HG03097 (cell line): ENCODE measurements around the gene MAP3K13.
"Not testable (repeated sequence)": the region's sequence is repeated elsewhere in the genome, so short reads cannot be mapped to it uniquely, and the experiment has no call there.

Experiments
- ATAC-seq: cut with Tn5 transposase; IDR thresholded peaks from one replicate; pipeline ENCODE4 v1.9.1; 2021; ENCODE audit not compliant: unreplicated experiment, low FRiP score

Gene MAP3K13

DNA sequence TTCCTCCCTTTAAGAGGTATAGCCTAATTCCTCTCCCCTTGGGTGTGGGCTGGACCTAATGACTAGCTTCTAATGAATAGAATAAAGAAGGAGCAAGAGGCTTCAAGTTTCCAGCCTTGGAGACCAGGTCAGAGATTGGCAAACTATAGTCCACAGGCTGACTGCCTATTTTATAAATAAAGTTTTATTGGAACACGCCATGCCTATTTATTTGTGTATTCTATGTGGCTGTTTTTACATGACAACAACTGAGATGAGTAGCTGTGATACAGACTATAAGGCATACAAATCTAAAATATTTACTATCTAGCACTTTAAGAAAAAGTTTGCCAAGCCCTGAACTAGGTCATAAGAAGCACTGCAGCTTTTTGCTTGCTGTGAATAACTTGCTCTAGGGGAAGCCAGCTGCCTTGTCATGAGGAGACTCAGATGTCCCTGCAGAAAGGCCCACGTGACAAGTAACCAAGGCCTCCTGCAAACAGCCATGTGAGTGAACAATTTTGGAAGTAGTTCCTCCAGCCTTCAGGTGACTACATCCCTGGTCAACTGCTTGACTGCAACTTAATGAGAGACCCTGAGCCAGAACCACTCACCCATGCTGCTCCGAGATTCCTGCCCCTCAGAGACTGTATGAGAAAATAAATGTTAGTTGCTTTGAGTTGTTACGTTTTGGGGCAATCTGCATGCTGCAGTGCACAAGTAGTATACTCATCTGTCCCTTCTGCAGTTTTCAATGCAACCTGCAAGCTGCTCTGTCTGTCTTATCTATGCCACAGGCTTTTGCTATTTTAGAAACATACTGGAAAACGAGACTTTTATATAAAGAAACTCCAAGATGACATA is 21.1 kb upstream of the MAP3K13 start:
- ATAC-seq, result no peak

- ATAC-seq, result no peak
These were observed 20.3 kb upstream of the MAP3K13 start for GRCh38 chr3:185342459-185343174.

GRCh38 chr3:185347399-185347798 is 15.5 kb upstream of the MAP3K13 start:
- no peak for ATAC-seq

DNA sequence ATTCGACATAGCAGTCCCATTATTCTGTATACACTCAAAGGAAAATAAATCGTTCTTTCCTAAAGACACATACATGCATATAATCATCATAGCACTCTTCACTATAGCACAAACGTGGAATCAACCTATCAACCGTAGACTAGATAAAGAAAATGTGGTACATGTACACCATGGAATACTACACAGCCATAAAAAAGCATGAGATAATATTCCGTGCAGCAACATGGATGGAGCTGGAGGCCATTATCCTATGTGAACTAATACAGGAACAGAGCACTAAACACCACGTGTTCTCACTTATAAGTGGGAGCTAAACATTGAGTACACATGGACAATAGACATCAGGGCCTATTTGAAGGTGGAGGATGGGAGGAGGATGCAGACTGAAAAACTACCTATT is 12.1 kb upstream of the MAP3K13 start:
- ATAC-seq, result no peak

GRCh38 chr3:185351396-185351795 is 11.5 kb upstream of the MAP3K13 start:
- ATAC-seq, result no peak

- ATAC-seq, result no peak
These were observed 9.7 kb upstream of the MAP3K13 start for GRCh38 chr3:185353225-185353624.

DNA sequence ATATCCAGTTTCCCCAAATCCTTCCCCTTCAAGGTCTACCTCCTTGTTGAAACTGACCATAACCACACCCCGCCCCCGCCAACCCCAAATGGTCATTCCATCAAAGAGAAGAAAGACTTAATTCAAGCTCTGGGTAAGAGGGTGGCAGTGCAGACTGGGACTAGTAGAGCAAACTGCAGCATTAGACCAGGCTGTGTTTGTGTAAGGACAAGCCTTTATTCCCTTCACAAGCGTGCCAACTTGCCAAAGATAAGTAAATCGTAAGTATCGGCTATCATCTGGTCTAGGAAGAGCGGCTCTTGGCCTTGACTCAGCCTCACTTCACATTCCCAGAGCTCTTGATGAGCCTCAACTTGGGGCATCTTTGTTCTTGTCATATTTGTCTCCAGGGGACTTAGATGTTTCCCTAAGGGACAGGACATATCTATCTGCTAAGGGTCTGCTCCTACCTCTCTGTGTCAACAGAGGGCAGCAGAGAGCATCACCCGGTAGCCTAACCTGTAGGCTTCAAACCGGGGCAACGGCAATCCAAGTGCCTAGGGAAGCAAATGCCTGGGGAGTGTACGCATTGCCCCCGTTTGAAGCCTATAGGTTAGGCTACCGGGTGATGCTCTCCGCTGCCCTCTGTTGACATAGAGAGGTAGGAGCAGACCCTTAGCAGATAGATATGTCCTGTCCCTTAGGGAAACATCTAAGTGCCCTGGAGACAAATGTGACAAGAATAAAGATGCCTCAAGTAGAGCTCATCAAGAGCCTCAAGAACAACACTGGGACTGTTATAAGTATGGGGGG is 8.9 kb upstream of the MAP3K13 start:
- peak; percentile 93 for ATAC-seq

DNA sequence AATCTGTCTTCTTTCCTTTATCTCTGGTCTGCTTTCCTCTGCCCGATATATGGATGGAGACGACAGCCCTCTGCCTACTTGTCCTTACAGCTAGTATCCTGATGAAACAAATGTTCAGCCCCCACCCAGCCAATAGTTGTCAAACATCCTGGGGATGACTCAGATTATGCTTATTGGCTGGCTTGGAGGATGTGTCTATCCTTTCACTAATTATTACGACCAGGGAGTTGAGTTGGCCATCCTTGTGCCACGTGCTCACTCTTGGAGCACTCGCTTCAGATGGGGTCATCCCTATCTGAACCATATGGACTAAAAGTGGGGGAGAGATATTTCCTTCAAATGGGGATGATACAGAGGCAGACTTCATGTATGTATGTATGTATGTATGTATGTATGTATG is 6.4 kb upstream of the MAP3K13 start:
- no peak for ATAC-seq

DNA sequence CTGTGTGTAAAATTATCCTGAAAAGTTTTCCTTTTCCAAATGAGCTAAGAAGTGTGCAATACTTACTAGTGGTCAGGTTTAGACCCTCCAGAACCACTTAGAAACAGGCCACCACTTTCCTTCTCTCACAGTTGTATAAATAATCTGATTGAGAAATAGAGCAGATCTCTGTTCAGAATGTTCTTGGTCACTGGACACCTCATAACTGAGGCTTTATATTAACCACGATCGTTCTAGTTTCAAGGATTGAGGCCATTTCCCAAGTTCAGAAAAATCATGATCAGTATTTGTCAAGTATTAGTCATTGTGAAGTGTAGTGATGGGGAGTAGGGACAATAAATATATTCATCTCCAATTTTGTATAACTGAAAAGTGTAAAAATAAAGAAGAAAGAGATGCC is 1.0 kb upstream of the MAP3K13 start:
- ATAC-seq, result no peak

DNA sequence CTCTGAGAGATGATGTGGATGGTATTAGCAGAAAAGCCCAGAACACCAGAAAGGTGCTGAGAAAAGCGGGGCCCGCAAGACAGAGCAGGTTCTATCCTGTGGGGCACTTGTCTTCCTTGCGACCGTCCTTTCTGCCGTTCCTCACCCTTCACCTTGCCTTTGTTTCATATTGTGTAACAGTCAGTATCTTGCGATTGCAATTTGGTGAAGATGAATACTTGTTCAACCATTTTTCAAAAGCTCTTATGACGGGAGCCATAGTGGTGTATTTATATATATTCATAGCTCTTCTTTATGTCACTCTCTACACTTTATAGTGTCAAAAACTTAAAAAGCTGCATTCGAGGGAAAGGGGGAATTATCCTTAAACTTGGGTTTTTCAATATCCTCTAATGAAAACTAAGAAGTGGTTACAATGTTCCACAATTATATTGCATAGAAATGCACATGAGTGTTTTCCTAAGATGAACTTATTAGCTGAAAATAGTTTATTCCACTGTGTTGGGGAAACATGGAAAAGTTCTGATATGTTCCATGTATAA is 797 bp downstream of the MAP3K13 start:
- peak; percentile 21 for ATAC-seq

GRCh38 chr3:185365291-185366073 is 2.5 kb downstream of the MAP3K13 start:
- ATAC-seq, result no peak

- ATAC-seq, result no peak
These were observed 3.1 kb downstream of the MAP3K13 start for GRCh38 chr3:185366074-185366335.

GRCh38 chr3:185366913-185367312 is 4.0 kb downstream of the MAP3K13 start:
- no peak for ATAC-seq

DNA sequence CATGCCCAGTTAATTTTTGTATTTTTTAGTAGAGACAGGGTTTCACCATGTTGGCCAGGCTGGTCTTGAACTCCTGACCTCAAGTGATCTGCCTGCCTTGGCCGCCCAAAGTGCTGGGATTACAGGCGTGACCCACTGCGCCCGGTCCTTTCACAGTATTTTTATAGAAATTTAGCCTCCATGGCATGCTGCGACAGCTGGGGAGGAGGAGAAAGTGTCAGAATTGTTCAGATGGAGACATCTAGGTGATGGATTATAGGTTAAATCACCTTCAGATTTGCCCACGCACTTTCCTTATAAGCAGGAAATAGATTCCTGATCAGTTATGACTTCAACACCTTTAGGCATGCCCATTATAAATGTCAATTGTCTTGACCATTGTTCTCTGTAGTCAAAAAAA is 7.4 kb downstream of the MAP3K13 start:
- ATAC-seq, result not testable (repeated sequence)

DNA sequence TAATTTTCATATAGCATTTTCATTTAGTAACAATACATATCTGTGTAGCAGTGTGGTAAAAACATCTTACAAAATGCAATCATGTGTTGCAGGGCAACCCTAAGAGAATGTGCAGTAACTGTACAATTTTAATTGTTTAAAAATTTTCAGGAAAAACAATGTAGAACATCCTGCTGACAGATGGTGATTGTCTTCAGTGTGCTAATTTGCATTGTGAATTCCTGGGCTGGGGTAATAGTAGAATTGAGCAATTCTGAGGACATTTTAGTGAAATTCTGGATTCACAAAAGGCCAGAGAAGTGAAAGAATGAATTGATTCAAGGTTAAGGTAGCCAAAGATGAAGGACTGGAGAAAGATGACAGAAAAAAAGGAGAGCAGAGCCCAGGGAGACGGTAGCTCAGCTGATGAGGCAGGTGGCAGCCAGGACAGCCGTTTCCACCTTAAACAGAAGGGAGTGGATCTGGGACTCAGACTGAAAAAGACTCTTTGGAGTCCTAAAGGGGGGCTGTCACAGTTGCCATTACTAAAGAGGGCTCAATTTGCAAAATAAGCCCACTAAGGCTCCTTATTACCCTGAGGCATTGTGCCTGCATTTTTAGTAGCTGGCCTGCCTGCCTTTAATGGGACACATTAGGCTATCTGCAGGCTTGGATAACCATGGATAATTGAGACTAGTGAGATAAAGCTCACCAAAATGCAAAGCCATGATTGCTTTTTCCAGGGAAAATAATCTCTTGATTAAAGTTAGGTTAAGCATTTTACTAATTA is 8.6 kb downstream of the MAP3K13 start:
- no peak for ATAC-seq

GRCh38 chr3:185381320-185382058 is 18.6 kb downstream of the MAP3K13 start:
- no peak for ATAC-seq

- no peak for ATAC-seq
These were observed 19.2 kb downstream of the MAP3K13 start for GRCh38 chr3:185382154-185382553.

- not testable (repeated sequence) for ATAC-seq
These were observed 23.6 kb downstream of the MAP3K13 start for GRCh38 chr3:185386515-185386914.

- no peak for ATAC-seq
These were observed 24.7 kb downstream of the MAP3K13 start for GRCh38 chr3:185387646-185388045.
